A549 (cell line): Measurements from ENCODE around the gene CPAMD8.

Experiments
- CTCF ChIP-seq: fragments of >200 bp; sonication (Bioruptor Twin); formaldehyde crosslinking; IDR thresholded peaks from 3 replicates; pipeline ENCODE4 v1.5.1; 2016
- FOSL2 ChIP-seq, 2 experiments: fragments of 450-650 bp in 1 of 2; fragments of >200 bp in 1 of 2; sonication (Bioruptor Twin) in 1 of 2; formaldehyde crosslinking; IDR thresholded peaks; 2 replicates each; pipeline versions ENCODE4 v1.5.0 to v1.6.1; 2016 to 2020; ENCODE audit warnings: mild to moderate bottlenecking in 1 of 2, moderate library complexity in 1 of 2
- HOXB13 ChIP-seq: fragments of 250-450 bp; sonication (Bioruptor Pico); IDR thresholded peaks from 2 replicates; pipeline ENCODE4 v1.5.0; 2020; ENCODE audit warnings: low read depth, mild to moderate bottlenecking, moderate library complexity
- KDM5A ChIP-seq: fragments of 200-600 bp; sonication (generic); IDR thresholded peaks from 2 replicates; pipeline ENCODE4 v1.6.1; 2016; ENCODE audit warnings: antibody characterized with exemption, mild to moderate bottlenecking
- MAX ChIP-seq: IDR thresholded peaks from 2 replicates; pipeline ENCODE4 v1.6.1; 2012
- PBX3 ChIP-seq: IDR thresholded peaks from 2 replicates; pipeline ENCODE4 v1.6.1; 2012
- PHF8 ChIP-seq: fragments of 200-600 bp; sonication (generic); IDR thresholded peaks from 2 replicates; pipeline ENCODE4 v1.6.1; 2016; ENCODE audit warnings: low read depth, mild to moderate bottlenecking, antibody characterized with exemption, moderate library complexity, borderline replicate concordance
- ZNF302 ChIP-seq: fragments of 250-450 bp; sonication (Bioruptor Pico); IDR thresholded peaks from 2 replicates; pipeline ENCODE4 v1.9.0; 2021; ENCODE audit warnings: inconsistent platforms, mild to moderate bottlenecking, moderate library complexity

GRCh38 chr19:16934489-16934888 is 92.1 kb downstream of the CPAMD8 start:
- TF ChIP-seq PBX3: no peak
- no peak for TF ChIP-seq CTCF
- TF ChIP-seq MAX: no peak
- TF ChIP-seq FOSL2 (IDR thresholded peaks at IDR 0.05): no peak
- TF ChIP-seq FOSL2 (CRISPR knock-in tag; IDR thresholded peaks at IDR 0.05): no peak
- TF ChIP-seq HOXB13 (CRISPR knock-in tag): no peak
- no peak for TF ChIP-seq ZNF302
- no peak for TF ChIP-seq PHF8
- no peak for TF ChIP-seq KDM5A
